Stimulated activated naive B cell treated with anti-CD40 and anti-IgM and Interleukin-4, amounts not matched to agents 10 μg/mL and 1 μg/mL and 100 μg/mL, for 72 hours (primary cell): ENCODE measurements around the gene KNDC1.
"Not testable (repeated sequence)": the region's sequence is repeated elsewhere in the genome, so short reads cannot be mapped to it uniquely, and the experiment has no call there.

ENCODE experiments used
- ATAC-seq, 2 donors: fragments of 150-1000 bp; cut with Tn5 transposase; replicated peaks; 2 replicates each; pipeline ENCODE4 v1.10.0; 2021; ENCODE audit warnings: moderate library complexity in 1 of 2
- DNase-seq: peaks from one replicate; pipeline ENCODE4 v3.0.0; 2021
- H3K27ac Mint-ChIP-seq: one replicate; pipeline ENCODE4 v1.8.0; 2022; ENCODE audit warnings: mild to moderate bottlenecking, mixed read lengths
- H3K27me3 Mint-ChIP-seq, 2 donors: one replicate each; pipeline ENCODE4 v1.8.0; 2022; ENCODE audit warnings: mixed read lengths in 2 of 2
- H3K36me3 Mint-ChIP-seq, 2 donors: one replicate each; pipeline ENCODE4 v1.8.0; 2022; ENCODE audit warnings: mixed read lengths in 2 of 2, mild to moderate bottlenecking in 1 of 2
- H3K4me1 Mint-ChIP-seq, 2 donors: one replicate each; pipeline ENCODE4 v1.8.0; 2022; ENCODE audit warnings: mixed read lengths in 2 of 2, mild to moderate bottlenecking in 1 of 2
- H3K4me3 Mint-ChIP-seq, 2 donors: one replicate each; pipeline ENCODE4 v1.8.0; 2022; ENCODE audit warnings: mild to moderate bottlenecking in 2 of 2, mixed read lengths in 2 of 2, moderate library complexity in 1 of 2
- H3K9me3 Mint-ChIP-seq, 2 donors: one replicate each; pipeline ENCODE4 v1.8.0; 2022; ENCODE audit warnings: mixed read lengths in 2 of 2, mild to moderate bottlenecking in 1 of 2

The KNDC1 gene

DNA sequence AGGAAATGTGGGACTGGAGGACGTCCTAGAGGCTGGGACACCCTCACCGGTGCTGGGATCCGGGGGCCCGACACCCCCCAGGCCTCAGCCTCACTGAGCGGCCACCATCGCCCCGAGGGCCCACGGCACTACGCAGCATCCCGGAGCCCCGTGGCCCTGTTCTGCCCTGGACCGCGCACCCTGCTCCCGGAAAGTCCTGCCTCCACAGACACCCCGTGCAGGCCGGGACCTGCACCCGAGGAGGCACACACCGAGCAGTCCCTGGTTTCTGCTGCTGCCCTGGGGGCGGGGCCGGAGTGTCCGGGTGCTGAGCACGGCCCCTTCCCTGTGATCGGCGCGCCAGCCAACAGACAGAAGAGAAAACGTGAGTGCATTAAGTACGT lies 18.1 kb upstream of the KNDC1 start:
- H3K27ac Mint-ChIP-seq: no peak overlapping the region
- peaks cover 31 to 44% of the 10 kb centered on the region in 2 donors for H3K27me3 Mint-ChIP-seq
- ATAC-seq: no peak
- H3K4me1 Mint-ChIP-seq: peaks cover 7 to 14% of the 10 kb centered on the region in 2 donors
- no peak overlapping the region for H3K4me3 Mint-ChIP-seq
- H3K9me3 Mint-ChIP-seq: peaks cover 3 to 4% of the 10 kb centered on the region in 2 donors
- DNase-seq: no peak
- H3K36me3 Mint-ChIP-seq: peaks cover 0 to 3% of the 10 kb centered on the region in 2 donors

DNA sequence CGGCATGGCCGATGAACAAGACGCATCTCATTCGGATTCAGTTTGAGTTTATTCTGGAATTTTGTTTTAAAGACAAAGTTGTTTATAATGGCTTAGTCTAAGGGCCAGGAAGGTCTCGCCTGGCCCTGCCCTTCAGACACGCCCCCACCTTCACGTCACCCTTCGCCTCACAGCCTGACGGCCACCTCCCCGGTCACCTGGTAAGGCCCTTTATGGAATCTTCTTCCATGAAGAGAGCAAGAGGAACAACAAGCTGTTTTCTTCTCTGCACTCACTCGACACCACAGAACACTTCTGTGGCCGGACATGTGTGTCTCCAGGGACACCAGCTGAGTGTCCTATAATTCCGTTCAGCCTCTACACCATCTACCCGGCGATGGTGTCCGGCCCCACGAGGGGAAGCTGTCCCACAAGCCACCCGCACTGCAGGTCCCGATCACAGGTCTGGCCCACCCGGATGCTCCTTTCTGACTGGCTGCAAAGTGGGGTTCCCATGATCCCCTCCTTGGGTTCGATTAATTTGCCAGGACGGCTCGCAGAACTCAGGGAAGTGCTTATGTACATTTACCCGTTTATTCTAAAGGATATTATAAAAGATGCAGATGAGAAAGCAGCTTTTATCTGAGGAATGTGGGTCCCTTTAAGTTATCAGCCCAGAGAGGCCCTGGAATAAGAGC lies 17.4 kb upstream of the KNDC1 start:
- no peak overlapping the region for H3K27ac Mint-ChIP-seq
- DNase-seq: no peak
- peaks cover 37 to 51% of the 10 kb centered on the region in 2 donors for H3K27me3 Mint-ChIP-seq
- H3K4me3 Mint-ChIP-seq: no peak overlapping the region
- H3K4me1 Mint-ChIP-seq: peaks cover 7 to 14% of the 10 kb centered on the region in 2 donors
- ATAC-seq: no peak
- peaks cover 3 to 5% of the 10 kb centered on the region in 2 donors for H3K36me3 Mint-ChIP-seq
- H3K9me3 Mint-ChIP-seq: peaks cover 4 to 9% of the 10 kb centered on the region in 2 donors

DNA sequence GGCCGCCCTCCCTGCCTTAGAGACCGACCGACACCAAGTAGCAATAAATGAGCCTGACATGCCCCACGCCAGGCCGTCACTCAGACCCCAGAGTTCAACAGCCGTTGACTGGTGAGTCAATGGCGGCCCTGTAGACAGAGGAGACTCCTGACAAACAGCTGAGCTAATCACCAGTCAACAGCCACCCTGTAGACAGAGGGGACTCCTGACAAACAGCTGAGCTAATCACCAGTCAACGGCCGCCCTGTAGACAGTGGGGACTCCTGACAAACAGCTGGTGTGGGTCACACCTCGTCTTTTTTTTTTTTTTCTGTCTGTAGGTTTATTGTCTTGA lies 16.9 kb upstream of the KNDC1 start:
- peaks cover 7 to 14% of the 10 kb centered on the region in 2 donors for H3K4me1 Mint-ChIP-seq
- peaks cover 3 to 7% of the 10 kb centered on the region in 2 donors for H3K36me3 Mint-ChIP-seq
- peaks cover 42 to 56% of the 10 kb centered on the region in 2 donors for H3K27me3 Mint-ChIP-seq
- peaks cover 4 to 9% of the 10 kb centered on the region in 2 donors for H3K9me3 Mint-ChIP-seq
- H3K27ac Mint-ChIP-seq: no peak overlapping the region
- no peak overlapping the region for H3K4me3 Mint-ChIP-seq
- DNase-seq (no peak), ATAC-seq (no peak)

DNA sequence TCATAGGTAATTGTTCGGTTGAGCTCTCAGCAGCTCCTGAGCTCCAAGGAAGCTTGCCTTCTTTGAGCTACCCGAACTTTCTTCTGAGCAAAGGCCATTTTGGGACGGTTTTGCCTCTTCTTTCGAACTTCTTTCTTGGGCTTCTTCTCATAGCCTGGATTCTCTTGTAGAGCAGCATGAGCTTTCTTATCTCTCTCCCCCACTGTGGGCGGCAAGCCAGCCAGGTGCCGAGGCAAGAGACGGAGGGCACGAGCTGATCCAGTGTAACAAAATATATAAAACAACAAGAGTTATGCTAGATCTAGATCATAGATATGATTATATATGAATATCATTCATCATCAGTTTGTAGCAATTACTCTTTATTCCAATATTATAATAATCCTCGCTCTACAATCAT lies 16.5 kb upstream of the KNDC1 start:
- Mint-ChIP-seq H3K4me1 (peaks cover 7 to 14% of the 10 kb centered on the region in 2 donors), H3K27ac (no peak overlapping the region), H3K27me3 (peaks cover 45 to 59% of the 10 kb centered on the region in 2 donors), H3K36me3 (peaks cover 3 to 7% of the 10 kb centered on the region in 2 donors), H3K9me3 (peaks cover 4 to 9% of the 10 kb centered on the region in 2 donors), H3K4me3 (no peak overlapping the region)
- no peak for DNase-seq
- ATAC-seq: no peak

DNA sequence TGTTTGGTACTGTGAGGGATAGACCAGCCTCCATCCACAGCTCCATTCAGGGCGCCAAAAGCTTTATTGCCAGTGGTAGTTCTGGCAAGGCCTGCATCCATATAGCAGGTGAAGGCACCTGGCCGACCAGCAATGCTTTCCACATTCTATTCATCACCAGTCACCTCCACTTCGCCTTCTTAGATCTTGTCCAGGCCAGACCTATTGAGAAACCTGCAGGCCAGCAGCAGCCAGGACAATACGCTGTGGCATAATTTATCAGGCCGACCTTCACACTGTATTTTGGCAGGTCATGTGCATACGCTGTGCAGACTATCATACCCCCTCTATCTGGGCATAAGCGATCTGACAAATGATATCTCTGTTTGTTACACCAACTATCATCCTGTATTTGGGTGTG lies 15.2 kb upstream of the KNDC1 start:
- H3K9me3 Mint-ChIP-seq: peaks cover 7 to 11% of the 10 kb centered on the region in 2 donors
- ATAC-seq: no peak
- no peak for DNase-seq
- H3K4me1 Mint-ChIP-seq: peaks cover 7 to 14% of the 10 kb centered on the region in 2 donors
- no peak overlapping the region for H3K27ac Mint-ChIP-seq
- peaks cover 3 to 7% of the 10 kb centered on the region in 2 donors for H3K36me3 Mint-ChIP-seq
- H3K27me3 Mint-ChIP-seq: peaks cover 57 to 72% of the 10 kb centered on the region in 2 donors
- no peak overlapping the region for H3K4me3 Mint-ChIP-seq

DNA sequence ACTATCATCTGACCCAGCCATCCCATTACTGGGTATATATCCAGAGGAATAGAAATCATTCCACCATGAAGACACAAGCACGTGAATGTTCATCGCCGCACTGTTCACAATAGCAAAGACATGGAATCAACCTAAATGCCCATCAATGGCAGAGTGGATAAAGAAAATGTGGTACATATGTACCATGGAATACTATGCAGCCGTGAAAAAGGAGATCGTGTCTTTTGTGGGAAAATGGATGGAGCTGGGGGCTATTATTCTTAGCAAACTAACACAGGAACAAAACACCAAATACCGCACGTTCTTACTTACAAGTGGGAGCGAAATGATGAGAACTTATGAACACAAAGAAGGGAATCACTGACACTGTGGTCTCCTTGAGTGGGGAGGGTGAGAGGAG lies 9.8 kb upstream of the KNDC1 start:
- ATAC-seq (no peak), DNase-seq (no peak)
- H3K36me3 Mint-ChIP-seq: peaks cover 3 to 7% of the 10 kb centered on the region in 2 donors
- no peak overlapping the region for H3K4me3 Mint-ChIP-seq
- H3K27me3 Mint-ChIP-seq: peaks cover 53 to 77% of the 10 kb centered on the region in 2 donors
- H3K9me3 Mint-ChIP-seq: peaks cover 9 to 15% of the 10 kb centered on the region in 2 donors
- no peak overlapping the region for H3K27ac Mint-ChIP-seq
- H3K4me1 Mint-ChIP-seq: no peaks in the 10 kb centered on the region

DNA sequence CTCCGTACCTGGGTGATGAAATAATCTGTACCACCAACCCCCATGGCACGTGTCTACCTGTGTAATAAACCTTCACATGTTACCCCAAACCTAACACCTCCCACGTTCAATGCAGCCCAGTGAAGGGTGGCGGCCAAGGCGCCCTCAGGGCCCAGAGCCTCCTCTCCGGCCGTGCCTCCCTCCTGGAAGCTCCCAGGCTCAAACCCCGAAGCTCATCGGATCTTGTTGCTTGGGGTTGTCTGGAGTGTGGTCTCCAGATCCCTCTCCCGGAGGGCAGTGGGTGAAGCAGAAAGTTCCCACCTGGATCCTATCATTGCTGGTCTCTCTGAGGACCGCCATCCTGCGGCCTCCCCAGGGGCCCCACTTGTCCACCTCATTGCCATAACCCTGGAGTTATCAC lies 9.4 kb upstream of the KNDC1 start:
- Mint-ChIP-seq H3K36me3 (peaks cover 3 to 7% of the 10 kb centered on the region in 2 donors), H3K9me3 (peaks cover 9 to 17% of the 10 kb centered on the region in 2 donors), H3K4me1 (no peaks in the 10 kb centered on the region), H3K27ac (no peak overlapping the region), H3K4me3 (no peak overlapping the region), H3K27me3 (peaks cover 50 to 74% of the 10 kb centered on the region in 2 donors)
- DNase-seq (no peak), ATAC-seq (no peak)

DNA sequence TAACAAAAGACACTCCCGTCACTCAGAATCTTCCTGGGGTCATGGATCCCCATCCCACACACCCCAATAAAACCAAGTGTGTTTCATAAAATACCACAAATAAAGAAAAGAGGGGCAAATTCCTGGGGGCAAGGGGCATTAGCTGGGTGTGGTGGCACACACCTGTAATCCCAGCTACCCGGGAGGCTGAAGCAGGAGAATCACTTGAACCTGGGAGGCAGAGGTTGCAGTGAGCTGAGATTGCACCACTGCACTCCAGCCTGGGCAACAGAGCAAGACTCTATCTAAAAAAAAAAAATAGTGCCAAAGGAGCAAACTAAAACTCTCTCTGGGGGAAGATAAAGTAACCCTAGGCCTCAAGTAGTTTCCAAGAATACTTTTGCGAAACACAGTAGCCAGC lies 8.9 kb upstream of the KNDC1 start:
- Mint-ChIP-seq H3K27me3 (peaks cover 50 to 73% of the 10 kb centered on the region in 2 donors), H3K9me3 (peaks cover 9 to 17% of the 10 kb centered on the region in 2 donors)
- not testable (repeated sequence) for H3K4me3 Mint-ChIP-seq, H3K4me1 Mint-ChIP-seq, H3K27ac Mint-ChIP-seq, ATAC-seq, H3K36me3 Mint-ChIP-seq, DNase-seq

DNA sequence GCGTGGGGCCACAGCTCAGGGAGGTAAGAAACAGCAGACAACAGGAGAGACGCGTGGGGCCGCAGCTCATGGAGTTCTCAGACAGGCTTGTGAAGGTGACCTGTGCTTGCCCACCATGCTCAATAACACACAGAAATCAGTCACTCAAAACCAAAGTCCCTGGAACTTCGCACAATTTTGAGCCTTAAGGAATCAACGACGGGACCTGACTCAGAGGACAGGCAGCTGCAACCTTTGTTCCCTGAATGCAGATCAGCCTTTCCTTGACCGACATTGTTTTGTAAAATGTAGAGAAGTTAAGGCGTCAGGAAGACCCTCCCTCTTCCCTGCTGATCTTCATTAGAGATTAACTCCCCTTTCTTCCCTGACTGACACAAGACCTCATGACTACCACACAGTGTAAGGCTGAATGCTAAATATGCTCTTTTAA lies 8.5 kb upstream of the KNDC1 start:
- no peaks in the 10 kb centered on the region for H3K4me1 Mint-ChIP-seq
- H3K9me3 Mint-ChIP-seq: peaks cover 9 to 17% of the 10 kb centered on the region in 2 donors
- no peak for ATAC-seq
- no peak overlapping the region for H3K4me3 Mint-ChIP-seq
- peaks cover 45 to 69% of the 10 kb centered on the region in 2 donors for H3K27me3 Mint-ChIP-seq
- H3K36me3 Mint-ChIP-seq: peaks cover 3 to 7% of the 10 kb centered on the region in 2 donors
- no peak overlapping the region for H3K27ac Mint-ChIP-seq
- no peak for DNase-seq

DNA sequence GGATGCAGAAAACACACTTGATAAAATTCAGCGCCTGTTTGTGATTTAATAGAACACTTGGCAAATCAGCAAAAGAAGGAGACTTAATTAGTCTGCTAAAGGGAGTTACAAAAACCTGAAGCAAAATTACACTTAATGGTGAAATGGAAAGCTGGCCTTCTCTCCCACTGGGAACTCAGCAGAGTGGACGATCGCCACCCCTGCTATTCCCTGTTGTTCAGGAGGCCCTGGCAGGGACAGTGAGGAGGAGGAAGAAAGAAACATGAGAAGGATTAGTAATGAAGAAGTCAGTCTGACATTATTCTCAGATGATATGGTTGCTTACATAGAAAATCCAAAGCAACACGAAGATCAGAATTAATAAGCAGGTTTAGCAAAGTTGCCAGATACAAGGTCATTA lies 5.6 kb upstream of the KNDC1 start:
- H3K27ac Mint-ChIP-seq: peak overlapping the region; percentile 15
- H3K9me3 Mint-ChIP-seq: peaks cover 5 to 8% of the 10 kb centered on the region in 2 donors
- no peak for DNase-seq
- peaks cover 19 to 57% of the 10 kb centered on the region in 2 donors for H3K27me3 Mint-ChIP-seq
- H3K4me3 Mint-ChIP-seq: no peak overlapping the region
- H3K36me3 Mint-ChIP-seq: no peaks in the 10 kb centered on the region
- no peak for ATAC-seq
- H3K4me1 Mint-ChIP-seq: no peaks in the 10 kb centered on the region

DNA sequence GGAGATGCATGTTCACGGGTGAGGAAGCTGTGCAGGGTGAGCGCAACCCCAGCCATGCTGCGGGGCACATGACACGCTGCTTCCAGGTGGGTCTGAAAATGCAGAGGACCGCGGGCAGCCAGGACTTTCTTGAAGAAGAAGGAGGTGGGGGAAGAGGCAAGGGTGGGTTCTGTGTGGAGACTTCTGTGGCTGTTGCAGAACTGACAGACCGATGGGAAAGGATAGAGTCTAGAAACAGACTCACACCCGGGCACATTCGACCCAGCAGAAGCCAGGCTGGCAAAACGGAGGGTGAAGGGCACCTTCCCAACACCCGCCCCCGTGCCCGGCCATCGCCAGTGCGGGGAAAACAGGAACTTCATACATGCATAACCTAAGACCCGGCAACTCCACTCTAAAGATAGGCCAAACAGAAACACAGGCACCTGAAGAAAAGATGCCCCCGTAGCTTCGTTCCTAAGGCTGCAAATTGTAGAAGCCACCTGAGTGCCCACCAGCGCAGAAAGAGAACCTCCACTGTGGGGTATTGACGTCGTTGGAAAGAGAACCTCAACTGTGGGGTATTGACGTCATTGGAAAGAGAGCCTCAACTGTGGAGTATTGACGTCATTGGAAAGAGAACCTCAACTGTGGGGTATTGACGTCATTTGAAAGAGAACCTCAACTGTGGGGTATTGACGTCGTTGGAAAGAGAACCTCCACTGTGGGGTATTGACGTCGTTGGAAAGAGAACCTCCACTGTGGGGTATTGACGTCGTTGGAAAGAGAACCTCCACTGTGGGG lies 4.8 kb upstream of the KNDC1 start:
- Mint-ChIP-seq H3K27me3 (peaks cover 11 to 50% of the 10 kb centered on the region in 2 donors), H3K4me3 (no peak overlapping the region), H3K9me3 (peaks cover 0 to 4% of the 10 kb centered on the region in 2 donors), H3K36me3 (no peaks in the 10 kb centered on the region), H3K27ac (no peak overlapping the region), H3K4me1 (no peaks in the 10 kb centered on the region)
- no peak for DNase-seq
- ATAC-seq: no peak

DNA sequence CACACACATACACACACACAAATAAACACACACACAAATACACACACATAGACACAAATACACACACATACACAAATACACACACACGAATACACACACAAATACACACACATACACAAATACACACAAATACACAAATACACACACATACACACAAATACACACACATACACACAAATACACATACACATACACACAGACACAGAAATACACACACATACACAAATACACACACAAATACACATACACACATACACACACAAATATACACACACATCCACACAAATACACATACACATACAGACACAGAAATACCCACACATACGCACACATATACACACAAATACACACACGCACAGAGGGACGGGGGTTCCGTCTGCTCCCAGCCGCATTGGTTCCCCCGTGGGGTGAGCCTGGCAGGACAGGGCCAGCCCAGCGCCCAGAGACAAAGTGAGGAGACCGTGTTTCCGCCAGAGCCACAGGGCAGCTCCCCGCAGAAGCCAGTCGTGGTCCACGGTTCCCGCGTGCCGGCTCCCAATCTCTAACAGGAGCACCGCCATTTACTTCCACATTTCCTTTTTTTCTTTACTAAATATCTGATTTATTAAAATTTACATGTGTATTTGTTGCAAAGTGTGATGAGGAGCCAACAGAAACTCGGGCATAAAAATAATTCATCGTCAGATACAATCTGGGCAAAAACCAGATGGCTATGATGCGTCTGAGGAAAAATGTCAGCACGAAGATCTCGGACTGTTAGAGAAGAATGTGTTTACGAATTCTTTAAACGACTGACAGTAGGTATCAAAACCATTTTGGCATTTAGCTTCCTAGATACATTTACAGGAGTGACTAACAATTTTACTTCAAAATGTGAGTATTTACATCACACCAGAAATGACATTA lies 3.1 kb upstream of the KNDC1 start:
- peaks cover 0 to 4% of the 10 kb centered on the region in 2 donors for H3K9me3 Mint-ChIP-seq
- DNase-seq (no peak), ATAC-seq (no peak)
- no peaks in the 10 kb centered on the region for H3K36me3 Mint-ChIP-seq
- H3K4me3 Mint-ChIP-seq: no peak overlapping the region
- H3K27ac Mint-ChIP-seq: no peak overlapping the region
- peaks cover 2 to 6% of the 10 kb centered on the region in 2 donors for H3K4me1 Mint-ChIP-seq
- peaks cover under 1 to 51% of the 10 kb centered on the region in 2 donors for H3K27me3 Mint-ChIP-seq

DNA sequence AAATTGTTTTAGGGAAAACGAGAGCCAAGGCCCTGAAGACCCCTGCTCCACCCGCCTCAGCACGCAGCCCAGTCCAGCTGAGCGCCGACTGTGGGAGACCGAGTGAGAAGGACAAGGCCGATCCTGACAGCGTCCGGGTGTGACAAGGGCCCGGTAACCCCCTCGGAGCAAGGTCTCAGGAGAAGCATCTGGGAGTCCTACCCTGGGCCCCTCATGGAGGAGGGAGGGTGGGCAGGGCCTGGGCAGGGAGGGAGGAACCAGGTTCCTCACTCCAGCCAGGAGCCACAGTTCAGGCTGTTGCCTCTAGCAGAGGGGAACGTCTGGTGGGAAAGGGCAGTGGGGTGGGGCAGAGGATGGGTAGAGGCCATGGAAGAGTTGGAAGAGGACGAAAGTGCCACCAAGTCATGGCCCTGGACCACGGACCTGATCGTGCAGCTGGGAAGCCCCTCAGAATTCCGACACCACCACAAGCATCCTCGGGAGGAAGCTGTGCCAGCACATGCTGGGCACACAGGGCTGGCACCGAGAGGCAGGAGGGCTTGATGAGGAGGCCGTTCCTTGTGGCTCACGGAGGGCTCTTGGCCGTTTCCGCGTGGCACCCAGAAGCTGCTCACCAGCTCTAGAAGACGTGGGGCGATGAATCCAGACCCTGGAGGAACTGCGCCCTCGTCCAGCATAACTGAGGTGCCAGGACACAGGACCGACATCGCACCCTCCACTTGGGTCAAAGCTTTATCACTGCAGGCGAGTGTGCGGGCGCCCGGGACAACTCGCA lies 2.2 kb upstream of the KNDC1 start:
- H3K4me3 Mint-ChIP-seq: no peak overlapping the region
- peaks cover 10 to 53% of the 10 kb centered on the region in 2 donors for H3K27me3 Mint-ChIP-seq
- DNase-seq: no peak
- peaks cover 2 to 6% of the 10 kb centered on the region in 2 donors for H3K4me1 Mint-ChIP-seq
- ATAC-seq: no peak
- H3K36me3 Mint-ChIP-seq: no peaks in the 10 kb centered on the region
- no peak overlapping the region for H3K27ac Mint-ChIP-seq
- H3K9me3 Mint-ChIP-seq: peaks cover 0 to 4% of the 10 kb centered on the region in 2 donors
